ENCODE results near the gene SLC25A41. TPM values are rescaled to one million over a fixed set of nuclear protein-coding genes. Genes with fewer than 3 reads are reported as not detected.

Gene SLC25A41
- total RNA-seq, 1 donor from 2014 or later: not detected

- TF ChIP-seq CTCF (IDR thresholded peaks at IDR 0.05): peak in 1 of 3 experiments; percentile 8
- no peak for DNase-seq (ENCODE audit: low spot score in 2 of 2)
- Histone ChIP-seq H3K36me3 (peaks cover 74 to 76% of the 10 kb centered on the region in 2 donors), H3K4me3 (no peak overlapping the region), H3K4me1 (peaks cover 2 to 9% of the 10 kb centered on the region in 2 donors), H3K27me3 (no peaks in the 10 kb centered on the region), H3K27ac (no peak overlapping the region), H3K9me3 (no peaks in the 10 kb centered on the region)
- intact Hi-C loops (cut with DNase I): no loop called here
Measured at GRCh38 chr19:6417713-6418561, 15.6 kb downstream of the SLC25A41 start.

DNA sequence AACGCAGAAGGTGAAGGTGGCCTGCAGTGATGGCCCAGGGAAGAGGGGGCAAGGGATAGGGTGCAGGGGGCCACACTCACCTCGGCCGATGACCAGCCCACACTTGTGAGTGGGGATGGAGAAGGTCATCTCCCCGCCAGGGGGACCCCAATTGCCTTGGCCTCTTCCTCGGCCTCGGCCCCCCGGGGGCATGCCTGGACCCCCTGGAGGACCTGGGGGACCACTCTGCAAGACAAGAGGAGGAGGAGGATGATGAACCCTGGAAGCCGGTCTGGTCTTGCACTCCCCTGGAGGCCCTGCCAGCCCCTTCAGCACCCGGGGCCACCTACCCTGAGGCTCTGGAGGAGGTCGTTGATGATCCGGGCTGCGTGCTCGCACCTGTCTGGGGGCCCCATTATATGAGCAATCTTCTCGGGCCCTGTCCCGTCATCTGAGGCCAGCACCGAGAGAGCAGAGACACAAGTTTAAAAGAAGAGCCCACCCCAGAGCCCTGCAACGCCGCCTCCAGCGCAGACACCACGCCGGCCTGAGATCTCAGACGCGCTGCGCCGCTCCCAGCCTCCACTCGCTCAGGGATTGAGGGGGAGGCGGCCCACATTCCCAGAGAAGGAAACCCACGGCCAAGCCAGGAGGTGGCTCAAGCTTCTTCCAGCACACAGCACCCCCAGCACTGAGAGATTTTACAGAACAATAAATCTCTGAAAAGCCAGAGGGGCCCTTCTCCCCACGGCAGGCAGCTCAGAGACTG is 16.7 kb downstream of the SLC25A41 start:
- no peak for TF ChIP-seq CTCF (IDR thresholded peaks at IDR 0.05)
- Histone ChIP-seq H3K27me3 (no peaks in the 10 kb centered on the region), H3K36me3 (peaks cover 74 to 76% of the 10 kb centered on the region in 2 donors), H3K4me3 (no peak overlapping the region), H3K9me3 (no peaks in the 10 kb centered on the region), H3K4me1 (no peaks in the 10 kb centered on the region), H3K27ac (no peak overlapping the region)
- no peak for DNase-seq (ENCODE audit: low spot score in 2 of 2)
- intact Hi-C loops (cut with DNase I): no loop called here

DNA sequence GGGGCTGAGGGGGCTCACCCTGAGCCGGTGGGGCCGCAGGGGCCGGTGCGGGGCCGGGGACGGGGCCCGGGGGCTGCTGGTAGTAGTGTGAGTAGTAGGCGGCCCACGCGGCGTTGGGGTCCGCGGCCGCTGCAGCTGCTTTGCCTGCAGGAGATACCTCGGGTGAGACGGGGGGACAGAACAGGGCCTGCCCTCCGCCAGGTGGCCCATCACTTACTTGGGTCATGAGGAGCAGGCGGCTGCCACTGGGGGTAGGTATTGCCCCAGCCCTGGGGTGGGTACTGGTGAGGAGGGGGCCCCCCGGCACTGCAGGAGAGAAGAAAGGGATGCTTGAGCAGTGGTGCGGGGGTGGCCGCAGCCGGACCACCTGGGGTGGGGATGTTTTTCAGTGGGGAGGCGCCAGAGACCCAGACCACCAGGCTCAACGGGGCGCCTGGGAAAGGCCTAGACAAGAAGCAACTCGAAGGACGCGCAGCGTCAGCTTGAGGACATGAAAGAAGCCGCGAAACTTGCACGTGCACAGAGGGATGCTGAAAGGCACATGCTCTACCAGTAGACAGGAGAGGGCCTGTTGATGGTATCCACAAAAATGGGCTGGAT is 17.9 kb downstream of the SLC25A41 start:
- Histone ChIP-seq H3K36me3 (peaks cover 67 to 68% of the 10 kb centered on the region in 2 donors), H3K9me3 (no peaks in the 10 kb centered on the region), H3K27me3 (no peaks in the 10 kb centered on the region), H3K4me3 (no peak overlapping the region), H3K27ac (no peak overlapping the region), H3K4me1 (no peaks in the 10 kb centered on the region)
- intact Hi-C loops (cut with DNase I): no loop called here
- DNase-seq (ENCODE audit: low spot score in 2 of 2): no peak
- no peak for TF ChIP-seq CTCF (IDR thresholded peaks at IDR 0.05)

- no peak for TF ChIP-seq CTCF (IDR thresholded peaks at IDR 0.05)
- DNase-seq (ENCODE audit: low spot score in 2 of 2): no peak
- H3K27ac ChIP-seq: no peak overlapping the region
- H3K9me3 ChIP-seq: no peaks in the 10 kb centered on the region
- no peaks in the 10 kb centered on the region for H3K27me3 ChIP-seq
- intact Hi-C loops (cut with DNase I): no loop called here
- H3K4me3 ChIP-seq: no peak overlapping the region
- H3K4me1 ChIP-seq: no peaks in the 10 kb centered on the region
- H3K36me3 ChIP-seq: peaks cover 61% of the 10 kb centered on the region in 2 donors
Measured at GRCh38 chr19:6414793-6415590, 18.6 kb downstream of the SLC25A41 start.

Data from ascending aorta (tissue), 2 donors.